Fibroblast of peridontal ligament (primary cell): ENCODE data around the gene ZFHX2.
A peak's percentile ranks its signal among the peaks of the same experiment; 100 is the strongest.

ENCODE experiments used
- DNase-seq: peaks from one replicate; pipeline ENCODE4 v3.0.0-alpha.2; 2010; ENCODE audit errors: extremely low read depth

The ZFHX2 gene

GRCh38 chr14:23520899-23521533 is 30.5 kb downstream of the ZFHX2 start:
- no peak for DNase-seq

GRCh38 chr14:23518709-23519108 is 32.9 kb downstream of the ZFHX2 start:
- DNase-seq = peak; percentile 1

- no peak for DNase-seq
Measured at GRCh38 chr14:23517650-23518326, 33.8 kb downstream of the ZFHX2 start.

GRCh38 chr14:23514644-23514957 is 37.0 kb downstream of the ZFHX2 start:
- no peak for DNase-seq

GRCh38 chr14:23513818-23514643 is 37.5 kb downstream of the ZFHX2 start:
- DNase-seq = no peak

GRCh38 chr14:23513005-23513817 is 38.4 kb downstream of the ZFHX2 start:
- DNase-seq = no peak

- DNase-seq = no peak
Measured at GRCh38 chr14:23512156-23512555, 39.4 kb downstream of the ZFHX2 start.

GRCh38 chr14:23494223-23494622 is 57.3 kb downstream of the ZFHX2 start:
- DNase-seq = peak; percentile 17

- no peak for DNase-seq
Measured at GRCh38 chr14:23492618-23493272, 58.8 kb downstream of the ZFHX2 start.

GRCh38 chr14:23487216-23487615 is 64.3 kb downstream of the ZFHX2 start:
- no peak for DNase-seq

- no peak for DNase-seq
Measured at GRCh38 chr14:23486036-23486435, 65.5 kb downstream of the ZFHX2 start.

GRCh38 chr14:23485326-23485725 is 66.2 kb downstream of the ZFHX2 start:
- DNase-seq = no peak

- DNase-seq = no peak
Measured at GRCh38 chr14:23483236-23483854, 68.2 kb downstream of the ZFHX2 start.

GRCh38 chr14:23482823-23483148 is 68.8 kb downstream of the ZFHX2 start:
- no peak for DNase-seq

- DNase-seq = no peak
Measured at GRCh38 chr14:23481979-23482822, 69.4 kb downstream of the ZFHX2 start.

GRCh38 chr14:23481362-23481970 is 70.1 kb downstream of the ZFHX2 start:
- DNase-seq = peak; percentile 22

GRCh38 chr14:23478109-23478759 is 73.3 kb downstream of the ZFHX2 start:
- DNase-seq = peak; percentile 81

- no peak for DNase-seq
Measured at GRCh38 chr14:23470947-23471346, 80.6 kb downstream of the ZFHX2 start.
